Stimulated activated naive B cell treated with anti-CD40 and anti-IgM and Interleukin-4, amounts not matched to agents 10 μg/mL and 1 μg/mL and 100 μg/mL, for 72 hours (primary cell): Measurements from ENCODE around the gene TINCR.
"Not testable (repeated sequence)": the region's sequence is repeated elsewhere in the genome, so short reads cannot be mapped to it uniquely, and the experiment has no call there.

Experiments used
- ATAC-seq, 2 donors: fragments of 150-1000 bp; cut with Tn5 transposase; replicated peaks; 2 replicates each; pipeline ENCODE4 v1.10.0; 2021; ENCODE audit warnings: moderate library complexity in 1 of 2
- DNase-seq: peaks from one replicate; pipeline ENCODE4 v3.0.0; 2021
- H3K27ac Mint-ChIP-seq: one replicate; pipeline ENCODE4 v1.8.0; 2022; ENCODE audit warnings: mild to moderate bottlenecking, mixed read lengths
- H3K27me3 Mint-ChIP-seq, 2 donors: one replicate each; pipeline ENCODE4 v1.8.0; 2022; ENCODE audit warnings: mixed read lengths in 2 of 2
- H3K36me3 Mint-ChIP-seq, 2 donors: one replicate each; pipeline ENCODE4 v1.8.0; 2022; ENCODE audit warnings: mixed read lengths in 2 of 2, mild to moderate bottlenecking in 1 of 2
- H3K4me1 Mint-ChIP-seq, 2 donors: one replicate each; pipeline ENCODE4 v1.8.0; 2022; ENCODE audit warnings: mixed read lengths in 2 of 2, mild to moderate bottlenecking in 1 of 2
- H3K4me3 Mint-ChIP-seq, 2 donors: one replicate each; pipeline ENCODE4 v1.8.0; 2022; ENCODE audit warnings: mild to moderate bottlenecking in 2 of 2, mixed read lengths in 2 of 2, moderate library complexity in 1 of 2
- H3K9me3 Mint-ChIP-seq, 2 donors: one replicate each; pipeline ENCODE4 v1.8.0; 2022; ENCODE audit warnings: mixed read lengths in 2 of 2, mild to moderate bottlenecking in 1 of 2

TINCR gene

GRCh38 chr19:5567360-5567969, at the start of gene TINCR:
Gene TINCR, minus strand, starts transcription at chr19:5567953.
- Mint-ChIP-seq H3K36me3 (peaks cover 5 to 8% of the 10 kb centered on the region in 2 donors), H3K4me3 (no peak within 1 kb of the TSS), H3K4me1 (no peaks in the 10 kb centered on the region), H3K9me3 (no peaks in the 10 kb centered on the region), H3K27me3 (peaks cover 10 to 14% of the 10 kb centered on the region in 2 donors), H3K27ac (no peak within 1 kb of the TSS)
- no peak for ATAC-seq
- no peak for DNase-seq

DNA sequence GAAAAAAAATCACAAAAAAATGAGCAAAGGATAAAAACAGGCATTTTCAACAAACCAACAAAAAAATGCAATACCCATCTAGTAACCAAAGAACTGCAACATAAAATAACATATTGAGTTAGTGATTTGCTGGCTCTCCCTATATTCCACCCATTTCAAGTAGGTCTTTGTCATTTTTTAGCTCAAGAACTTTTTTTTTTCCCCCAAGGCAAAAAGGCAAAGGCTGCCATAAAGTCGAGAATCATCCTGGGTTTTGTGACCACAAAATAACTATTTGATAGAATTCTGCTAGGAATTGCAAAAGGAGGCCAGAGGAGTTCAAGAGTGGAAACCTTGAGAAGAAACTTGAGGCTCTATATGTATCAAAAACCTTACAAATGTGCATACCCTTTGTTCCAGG, 49.3 kb upstream of the TINCR start:
- Mint-ChIP-seq H3K4me3 (no peak overlapping the region), H3K27ac (no peak overlapping the region), H3K36me3 (peaks cover 51 to 58% of the 10 kb centered on the region in 2 donors), H3K4me1 (peaks cover 16 to 44% of the 10 kb centered on the region in 2 donors), H3K27me3 (no peaks in the 10 kb centered on the region), H3K9me3 (no peaks in the 10 kb centered on the region)
- DNase-seq (no peak), ATAC-seq (no peak)

DNA sequence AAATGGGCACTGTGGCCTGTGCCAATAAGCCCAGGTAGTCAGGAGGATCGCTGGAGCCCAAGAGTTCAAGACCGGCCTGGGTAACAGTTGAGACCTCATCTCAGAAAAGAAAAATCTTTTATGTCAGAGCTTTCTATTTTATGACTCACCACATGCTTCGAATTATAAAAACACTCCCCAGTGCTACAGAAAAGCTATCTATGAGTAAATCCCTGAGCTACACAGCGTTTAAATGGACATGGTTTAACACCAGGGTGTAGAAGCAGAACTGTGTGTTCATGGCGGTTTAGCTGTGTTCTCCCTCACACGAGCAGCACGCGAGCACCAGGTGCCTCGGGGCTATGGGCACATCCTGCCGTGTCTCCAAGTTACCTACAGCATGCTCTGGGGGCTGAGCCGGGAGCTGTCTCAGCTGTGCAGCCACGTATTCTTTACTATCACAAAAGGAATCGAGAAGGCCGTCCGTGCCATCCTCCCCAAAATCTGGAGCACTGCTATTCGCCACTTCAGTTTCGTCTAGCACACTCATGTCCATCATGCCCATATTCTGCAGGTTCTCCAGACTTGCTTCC, 48.1 kb upstream of the TINCR start:
- peaks cover 9 to 33% of the 10 kb centered on the region in 2 donors for H3K4me1 Mint-ChIP-seq
- DNase-seq (no peak), ATAC-seq (no peak)
- H3K27me3 Mint-ChIP-seq: no peaks in the 10 kb centered on the region
- no peaks in the 10 kb centered on the region for H3K9me3 Mint-ChIP-seq
- H3K4me3 Mint-ChIP-seq: no peak overlapping the region
- H3K36me3 Mint-ChIP-seq: peaks cover 49 to 56% of the 10 kb centered on the region in 2 donors
- H3K27ac Mint-ChIP-seq: no peak overlapping the region

DNA sequence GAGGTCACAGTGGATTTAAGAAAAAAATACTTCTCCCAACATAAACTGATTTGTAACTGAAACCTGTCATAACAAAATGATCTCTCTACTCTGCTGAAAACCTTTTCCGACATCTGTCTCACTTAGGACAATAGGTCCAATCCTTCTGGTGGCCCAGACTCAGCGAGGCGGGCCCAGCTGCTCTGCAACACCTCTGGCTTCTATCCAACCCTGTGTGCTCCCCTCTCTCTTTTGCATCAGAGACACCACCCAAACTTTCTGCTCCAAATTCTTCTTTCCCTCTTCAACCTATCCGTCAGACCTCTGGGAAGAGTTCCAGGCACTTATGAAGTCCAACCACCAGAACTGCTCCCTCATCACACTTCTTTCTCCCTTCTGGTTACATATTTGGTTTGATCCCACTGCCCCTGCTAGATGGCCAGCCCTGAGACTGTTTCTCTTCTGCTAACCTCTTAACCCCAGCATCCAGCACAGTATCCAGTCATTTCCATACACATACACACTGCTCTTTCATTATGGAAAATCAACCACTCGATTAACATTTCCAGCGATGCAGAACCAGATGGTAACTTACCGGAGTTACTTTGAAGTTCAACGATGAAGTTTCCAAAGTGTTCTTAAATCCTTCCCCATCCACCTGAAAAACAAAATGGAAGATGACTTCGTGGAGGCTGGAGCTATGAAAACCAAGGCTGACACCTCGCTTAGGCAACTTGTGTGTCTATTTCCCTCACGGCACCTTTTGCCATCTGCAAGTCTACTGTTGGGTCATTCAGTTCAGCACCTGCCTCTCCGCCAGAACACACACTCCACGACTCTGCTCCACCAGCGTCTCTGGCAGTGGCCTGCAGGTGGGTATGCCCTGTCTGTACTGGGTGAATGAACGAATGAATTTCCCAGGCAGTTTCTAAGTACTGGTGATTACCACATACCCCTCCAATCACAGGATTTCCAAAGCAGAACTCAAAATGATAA, 45.4 kb upstream of the TINCR start:
- no peak overlapping the region for H3K4me3 Mint-ChIP-seq
- DNase-seq: no peak
- no peaks in the 10 kb centered on the region for H3K9me3 Mint-ChIP-seq
- ATAC-seq: no peak
- H3K4me1 Mint-ChIP-seq: peaks cover 2 to 14% of the 10 kb centered on the region in 2 donors
- no peaks in the 10 kb centered on the region for H3K27me3 Mint-ChIP-seq
- H3K27ac Mint-ChIP-seq: peak overlapping the region; percentile 63
- H3K36me3 Mint-ChIP-seq: peaks cover 51 to 59% of the 10 kb centered on the region in 2 donors

- ATAC-seq (no peak), DNase-seq (no peak)
- Mint-ChIP-seq H3K27me3 (no peaks in the 10 kb centered on the region), H3K4me1 (peaks cover 10% of the 10 kb centered on the region in 2 donors), H3K36me3 (peaks cover 60 to 71% of the 10 kb centered on the region in 2 donors), H3K27ac (no peak overlapping the region), H3K4me3 (no peak overlapping the region), H3K9me3 (no peaks in the 10 kb centered on the region)
These were observed 42.2 kb upstream of the TINCR start for GRCh38 chr19:5609881-5610448.

DNA sequence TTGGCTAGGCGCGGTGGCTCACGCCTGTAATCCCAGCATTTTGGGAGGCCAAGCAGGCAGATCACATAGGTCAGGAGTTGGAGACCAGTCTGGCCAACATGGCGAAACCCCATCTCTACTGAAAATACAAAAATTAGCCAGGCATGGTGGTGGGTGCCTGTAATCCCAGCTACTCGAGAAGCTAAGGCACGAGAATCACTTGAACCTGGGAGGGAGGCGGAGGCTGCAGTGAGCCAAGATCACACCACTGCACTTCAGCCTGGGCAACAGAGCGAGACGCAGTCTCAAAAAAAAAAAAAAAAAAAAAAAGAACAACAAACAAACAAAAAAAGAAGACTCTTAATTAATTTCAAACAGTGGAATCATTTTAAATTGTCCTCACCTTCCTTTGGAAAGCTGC, 41.0 kb upstream of the TINCR start:
- not testable (repeated sequence) for H3K4me3 Mint-ChIP-seq, H3K9me3 Mint-ChIP-seq, DNase-seq, H3K27me3 Mint-ChIP-seq, ATAC-seq
- peaks cover 57 to 68% of the 10 kb centered on the region in 2 donors for H3K36me3 Mint-ChIP-seq
- H3K4me1 Mint-ChIP-seq: peaks cover 10% of the 10 kb centered on the region in 2 donors
- H3K27ac Mint-ChIP-seq: peak overlapping the region; percentile 38

DNA sequence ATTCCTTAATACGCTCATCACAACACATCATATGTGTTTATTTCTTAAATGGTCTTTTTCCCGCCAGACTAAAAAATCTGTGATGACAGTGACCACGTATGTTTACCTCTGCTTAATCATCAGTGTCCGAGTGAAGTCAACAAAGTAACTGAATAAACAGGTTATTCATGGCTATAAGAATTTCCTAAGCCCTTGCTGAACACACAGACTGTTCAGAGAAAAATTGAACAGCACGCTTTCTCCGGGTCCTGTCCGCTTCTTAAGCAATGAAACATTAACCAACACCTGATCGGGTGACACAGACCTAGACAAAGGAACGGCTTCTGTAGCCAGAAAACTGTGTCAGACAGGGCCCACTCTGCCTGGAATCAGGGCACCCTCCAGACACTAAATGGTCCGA, 40.5 kb upstream of the TINCR start:
- peaks cover 57 to 68% of the 10 kb centered on the region in 2 donors for H3K36me3 Mint-ChIP-seq
- peak overlapping the region; percentile 38 for H3K27ac Mint-ChIP-seq
- no peaks in the 10 kb centered on the region for H3K27me3 Mint-ChIP-seq
- peaks cover 10 to 11% of the 10 kb centered on the region in 2 donors for H3K4me1 Mint-ChIP-seq
- H3K9me3 Mint-ChIP-seq: no peaks in the 10 kb centered on the region
- ATAC-seq: no peak
- DNase-seq: no peak
- H3K4me3 Mint-ChIP-seq: no peak overlapping the region

DNA sequence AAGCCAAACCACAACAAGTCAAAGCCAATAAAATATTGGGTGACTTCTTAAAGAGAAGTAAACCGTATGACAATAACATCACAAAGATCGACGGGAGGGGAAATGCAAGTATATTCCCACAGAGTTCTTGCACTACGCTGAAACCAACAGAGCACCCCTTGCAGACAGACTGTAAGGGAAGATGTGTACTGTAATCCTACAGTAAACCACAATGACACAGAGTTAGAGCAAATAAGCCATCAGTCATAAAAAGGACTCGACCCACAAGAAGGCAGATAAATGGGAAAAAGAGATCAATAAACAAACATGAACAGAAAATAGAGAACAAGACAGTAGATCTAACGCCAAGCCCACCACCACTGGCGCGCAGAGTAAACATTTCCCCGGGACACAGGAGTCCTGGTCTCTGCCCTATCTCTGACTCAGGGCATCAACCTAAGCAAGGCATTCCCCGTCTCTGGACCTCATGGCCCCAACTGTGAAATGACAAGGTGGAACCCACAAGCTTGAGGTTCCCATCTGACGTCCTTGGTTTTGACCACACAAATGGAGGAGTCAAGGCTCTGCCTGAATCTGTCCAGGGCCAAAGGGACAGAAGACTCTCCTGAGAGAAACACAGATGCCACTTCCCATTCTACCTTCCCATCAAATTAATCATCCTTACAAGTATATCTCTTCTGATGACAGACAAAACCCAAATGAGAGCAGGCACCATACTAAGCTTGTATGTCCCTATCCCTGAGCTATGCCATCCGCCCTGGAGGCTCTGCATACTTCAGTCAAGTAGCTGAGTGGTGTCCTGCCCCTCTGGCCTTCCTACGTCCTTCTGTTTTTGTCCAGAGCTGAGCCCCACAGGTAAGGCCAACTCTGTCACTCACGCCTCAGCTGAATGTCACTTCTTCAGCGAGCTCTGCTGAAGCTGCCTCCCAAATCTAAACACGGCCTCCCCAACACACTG, 39.8 kb upstream of the TINCR start:
- no peak overlapping the region for H3K4me3 Mint-ChIP-seq
- no peak for ATAC-seq
- no peak for DNase-seq
- H3K9me3 Mint-ChIP-seq: no peaks in the 10 kb centered on the region
- H3K27me3 Mint-ChIP-seq: no peaks in the 10 kb centered on the region
- H3K36me3 Mint-ChIP-seq: peaks cover 54 to 66% of the 10 kb centered on the region in 2 donors
- peak overlapping the region; percentile 72 for H3K27ac Mint-ChIP-seq
- H3K4me1 Mint-ChIP-seq: peaks cover 5 to 10% of the 10 kb centered on the region in 2 donors

DNA sequence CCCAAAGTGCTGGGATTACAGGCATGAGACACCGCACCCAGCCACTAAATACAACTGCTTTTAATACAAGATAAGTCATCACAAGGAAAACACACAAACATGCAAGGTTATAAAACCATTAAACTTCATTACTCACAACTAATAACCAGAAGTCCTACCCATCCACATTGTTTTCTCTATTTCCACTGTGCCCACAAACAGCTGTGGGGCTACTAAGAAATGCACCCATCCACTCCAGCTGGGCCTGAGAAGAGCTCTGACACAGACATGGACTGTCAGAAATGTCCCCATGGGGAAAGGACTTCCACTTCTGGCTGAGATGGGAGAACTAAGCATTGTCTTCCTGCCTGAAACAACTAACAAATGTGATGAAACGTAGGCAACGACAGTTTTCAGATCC, 37.6 kb upstream of the TINCR start:
- Mint-ChIP-seq H3K4me1 (peaks cover 5 to 12% of the 10 kb centered on the region in 2 donors), H3K9me3 (no peaks in the 10 kb centered on the region), H3K4me3 (no peak overlapping the region), H3K36me3 (peaks cover 61 to 66% of the 10 kb centered on the region in 2 donors), H3K27ac (peak overlapping the region; percentile 62), H3K27me3 (no peaks in the 10 kb centered on the region)
- ATAC-seq (no peak), DNase-seq (no peak)

GRCh38 chr19:5603626-5604025, 35.9 kb upstream of the TINCR start:
- Mint-ChIP-seq H3K4me3 (no peak overlapping the region), H3K36me3 (peaks cover 66 to 74% of the 10 kb centered on the region in 2 donors), H3K27ac (peak overlapping the region; percentile 70), H3K27me3 (no peaks in the 10 kb centered on the region), H3K9me3 (no peaks in the 10 kb centered on the region), H3K4me1 (peaks cover 5 to 10% of the 10 kb centered on the region in 2 donors)
- no peak for DNase-seq
- no peak for ATAC-seq

DNA sequence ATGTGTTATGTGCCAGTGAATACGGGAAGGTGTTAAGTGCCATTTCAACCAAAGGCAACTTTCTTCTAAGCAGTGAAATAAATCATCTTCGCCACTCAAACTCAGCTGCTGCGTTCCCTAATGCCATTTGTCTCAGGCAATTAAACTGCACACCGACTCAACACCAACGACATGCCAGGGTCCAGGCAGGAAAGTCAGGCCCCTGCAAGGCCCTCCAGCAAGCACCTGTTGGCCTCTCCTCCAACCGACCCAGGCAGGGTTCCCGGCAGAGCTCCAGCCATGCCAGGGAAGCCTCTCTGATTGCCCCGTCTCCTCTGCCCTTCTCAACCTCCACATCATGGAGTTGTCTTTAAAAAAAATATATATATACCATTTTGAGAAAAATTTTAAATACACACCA, 33.0 kb upstream of the TINCR start:
- Mint-ChIP-seq H3K4me1 (peaks cover 2 to 10% of the 10 kb centered on the region in 2 donors), H3K4me3 (no peak overlapping the region), H3K36me3 (peaks cover 59 to 61% of the 10 kb centered on the region in 2 donors), H3K9me3 (no peaks in the 10 kb centered on the region), H3K27me3 (no peaks in the 10 kb centered on the region), H3K27ac (no peak overlapping the region)
- DNase-seq: no peak
- no peak for ATAC-seq

DNA sequence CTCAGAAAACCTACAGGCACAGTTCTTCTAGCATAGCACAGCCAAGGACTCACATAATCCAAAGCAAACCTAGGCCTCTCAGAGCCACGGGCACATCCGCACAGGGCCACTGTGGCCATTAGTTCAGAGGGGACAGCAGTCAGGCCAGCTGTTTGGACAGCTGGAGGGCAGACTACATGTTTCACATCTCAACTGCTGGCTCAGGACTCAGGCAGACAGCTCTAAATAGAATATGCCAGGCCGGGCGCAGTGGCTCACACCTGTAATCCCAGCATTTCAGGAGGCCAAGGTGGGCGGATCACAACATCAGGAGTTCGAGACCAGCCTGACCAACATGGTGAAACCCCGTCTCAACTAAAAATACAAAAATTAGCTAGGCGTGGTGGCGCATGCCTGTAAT, 28.0 kb upstream of the TINCR start:
- no peaks in the 10 kb centered on the region for H3K9me3 Mint-ChIP-seq
- DNase-seq: no peak
- no peaks in the 10 kb centered on the region for H3K27me3 Mint-ChIP-seq
- peaks cover 49 to 58% of the 10 kb centered on the region in 2 donors for H3K36me3 Mint-ChIP-seq
- H3K4me3 Mint-ChIP-seq: no peak overlapping the region
- peaks cover 0 to 10% of the 10 kb centered on the region in 2 donors for H3K4me1 Mint-ChIP-seq
- H3K27ac Mint-ChIP-seq: no peak overlapping the region
- no peak for ATAC-seq

DNA sequence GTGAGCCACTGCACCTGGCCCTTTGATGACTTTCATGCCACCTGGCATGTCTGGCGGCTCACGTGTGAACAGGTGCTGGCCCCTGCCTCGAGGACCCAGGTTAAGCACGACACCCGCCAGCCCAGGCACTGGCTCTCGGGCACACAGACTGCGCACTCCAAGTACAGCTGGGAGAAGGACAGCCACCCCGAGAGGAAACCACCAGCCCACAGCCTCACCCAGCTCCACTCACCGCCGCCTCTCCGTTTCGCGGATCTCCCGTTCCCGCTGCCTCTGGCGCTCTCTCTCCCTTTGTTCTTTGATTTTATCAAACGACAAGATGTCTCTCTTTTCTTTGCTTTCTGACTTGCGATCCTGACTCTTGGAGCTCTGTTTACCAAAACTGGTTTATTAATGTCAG, 27.4 kb upstream of the TINCR start:
- no peak overlapping the region for H3K4me3 Mint-ChIP-seq
- H3K27me3 Mint-ChIP-seq: no peaks in the 10 kb centered on the region
- peaks cover 0 to 10% of the 10 kb centered on the region in 2 donors for H3K4me1 Mint-ChIP-seq
- no peak for ATAC-seq
- H3K9me3 Mint-ChIP-seq: no peaks in the 10 kb centered on the region
- H3K27ac Mint-ChIP-seq: peak overlapping the region; percentile 3
- no peak for DNase-seq
- H3K36me3 Mint-ChIP-seq: peaks cover 48 to 56% of the 10 kb centered on the region in 2 donors
